ENCODE data around the gene FKTN. TPM values are rescaled to one million over a fixed set of nuclear protein-coding genes. Genes with fewer than 3 reads are reported as not detected.

FKTN gene
- total RNA-seq, 1 experiment from 2014 or later, result 17.1 TPM

DNA sequence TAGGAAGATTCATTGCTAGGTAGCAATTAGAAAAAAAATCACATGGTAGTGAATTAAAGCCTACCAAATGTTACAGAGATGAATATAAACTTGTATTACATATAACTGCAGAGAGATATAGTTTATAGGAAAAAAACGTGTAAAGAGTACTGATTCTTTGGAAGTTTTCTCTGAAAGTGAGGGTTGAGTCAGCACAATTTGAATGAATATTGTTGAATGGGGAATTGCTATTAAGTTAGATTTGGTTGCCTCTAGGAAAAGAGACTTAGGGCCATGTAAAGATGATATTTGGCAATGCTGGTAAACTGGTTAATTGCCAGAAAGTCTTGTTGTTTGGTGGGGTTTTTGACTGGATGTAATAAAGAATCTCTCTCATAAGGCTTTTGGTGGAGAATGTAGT lies 67.2 kb downstream of the FKTN start:
- no peak overlapping the region for H3K27ac Mint-ChIP-seq (ENCODE audit: unreplicated experiment)
- intact Hi-C loops (cut with micrococcal nuclease; ENCODE audit: unreplicated experiment), result no loop called here
- H3K36me3 ChIP-seq (ENCODE audit: control insufficient read depth, insufficient read depth, low read length), result no peaks in the 10 kb centered on the region
- TF ChIP-seq, protein P1, sequence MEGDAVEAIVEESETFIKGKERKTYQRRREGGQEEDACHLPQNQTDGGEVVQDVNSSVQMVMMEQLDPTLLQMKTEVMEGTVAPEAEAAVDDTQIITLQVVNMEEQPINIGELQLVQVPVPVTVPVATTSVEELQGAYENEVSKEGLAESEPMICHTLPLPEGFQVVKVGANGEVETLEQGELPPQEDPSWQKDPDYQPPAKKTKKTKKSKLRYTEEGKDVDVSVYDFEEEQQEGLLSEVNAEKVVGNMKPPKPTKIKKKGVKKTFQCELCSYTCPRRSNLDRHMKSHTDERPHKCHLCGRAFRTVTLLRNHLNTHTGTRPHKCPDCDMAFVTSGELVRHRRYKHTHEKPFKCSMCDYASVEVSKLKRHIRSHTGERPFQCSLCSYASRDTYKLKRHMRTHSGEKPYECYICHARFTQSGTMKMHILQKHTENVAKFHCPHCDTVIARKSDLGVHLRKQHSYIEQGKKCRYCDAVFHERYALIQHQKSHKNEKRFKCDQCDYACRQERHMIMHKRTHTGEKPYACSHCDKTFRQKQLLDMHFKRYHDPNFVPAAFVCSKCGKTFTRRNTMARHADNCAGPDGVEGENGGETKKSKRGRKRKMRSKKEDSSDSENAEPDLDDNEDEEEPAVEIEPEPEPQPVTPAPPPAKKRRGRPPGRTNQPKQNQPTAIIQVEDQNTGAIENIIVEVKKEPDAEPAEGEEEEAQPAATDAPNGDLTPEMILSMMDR (IDR thresholded peaks at IDR 0.05; ENCODE audit: insufficient read depth in 1 of 2, low read depth in 1 of 2, low read length in 1 of 2, severe bottlenecking in 1 of 2, unreplicated experiment in 1 of 2), result no peak
- H3K27me3 ChIP-seq (replicated peaks; ENCODE audit: control insufficient read depth, insufficient read depth, low read length), result no peaks in the 10 kb centered on the region
- H3K4me1 Mint-ChIP-seq (ENCODE audit: low read depth, unreplicated experiment), result no peaks in the 10 kb centered on the region
- no peak for DNase-seq
- no peaks in the 10 kb centered on the region for H3K4me1 ChIP-seq
- no peaks in the 10 kb centered on the region for H3K9me3 ChIP-seq
- H3K4me3 Mint-ChIP-seq (ENCODE audit: unreplicated experiment), result no peak overlapping the region
- no peaks in the 10 kb centered on the region for H3K9me3 Mint-ChIP-seq (ENCODE audit: unreplicated experiment)
- H3K36me3 Mint-ChIP-seq (ENCODE audit: insufficient read depth, unreplicated experiment), result no peaks in the 10 kb centered on the region
- H3K27me3 Mint-ChIP-seq (ENCODE audit: insufficient read depth, unreplicated experiment), result no peaks in the 10 kb centered on the region
- POLR2A ChIA-PET, result no interaction called here
- no TSS peak for BruUV-seq (replicated peaks)
- CTCF ChIA-PET, result no interaction called here
- no peak overlapping the region for H3K4me3 ChIP-seq (ENCODE audit: low read depth, low read length)

DNA sequence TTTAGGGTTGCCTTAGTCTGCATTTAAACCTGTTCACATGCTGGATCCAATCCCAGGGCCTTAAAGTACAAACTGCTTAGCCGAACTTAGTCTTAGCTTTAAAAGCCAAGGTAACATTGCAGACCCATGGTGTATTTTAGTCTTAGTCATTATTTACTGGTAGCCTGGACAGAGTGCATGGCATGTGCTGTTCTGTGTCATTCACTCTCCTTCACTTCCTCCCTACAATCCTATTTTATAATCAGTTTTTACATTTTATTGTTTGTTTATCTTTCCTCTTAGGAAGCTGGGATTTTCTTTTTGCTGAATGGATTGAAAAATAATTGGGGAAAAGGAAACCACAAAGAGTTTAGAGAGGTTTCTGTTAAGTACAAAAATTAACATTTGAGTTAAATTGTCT lies 74.9 kb downstream of the FKTN start:
- POLR2A ChIA-PET, result no interaction called here
- intact Hi-C loops (cut with micrococcal nuclease; ENCODE audit: unreplicated experiment), result no loop called here
- CTCF ChIA-PET, result no interaction called here
- Histone ChIP-seq H3K4me1 (no peaks in the 10 kb centered on the region), H3K4me3 (ENCODE audit: low read depth, low read length) (no peak overlapping the region), H3K36me3 (ENCODE audit: control insufficient read depth, insufficient read depth, low read length) (no peaks in the 10 kb centered on the region), H3K9me3 (no peaks in the 10 kb centered on the region), H3K27me3 (replicated peaks; ENCODE audit: control insufficient read depth, insufficient read depth, low read length) (no peaks in the 10 kb centered on the region)
- H3K9me3 Mint-ChIP-seq (ENCODE audit: unreplicated experiment), result no peaks in the 10 kb centered on the region
- H3K27me3 Mint-ChIP-seq (ENCODE audit: insufficient read depth, unreplicated experiment), result no peaks in the 10 kb centered on the region
- TF ChIP-seq, protein P1 (IDR thresholded peaks at IDR 0.05; ENCODE audit: insufficient read depth in 1 of 2, low read depth in 1 of 2, low read length in 1 of 2, severe bottlenecking in 1 of 2, unreplicated experiment in 1 of 2), result no peak
- BruUV-seq (replicated peaks), result no TSS peak
- no peaks in the 10 kb centered on the region for H3K4me1 Mint-ChIP-seq (ENCODE audit: low read depth, unreplicated experiment)
- H3K4me3 Mint-ChIP-seq (ENCODE audit: unreplicated experiment), result no peak overlapping the region
- no peak for DNase-seq
- H3K36me3 Mint-ChIP-seq (ENCODE audit: insufficient read depth, unreplicated experiment), result no peaks in the 10 kb centered on the region
- H3K27ac Mint-ChIP-seq (ENCODE audit: unreplicated experiment), result no peak overlapping the region

DNA sequence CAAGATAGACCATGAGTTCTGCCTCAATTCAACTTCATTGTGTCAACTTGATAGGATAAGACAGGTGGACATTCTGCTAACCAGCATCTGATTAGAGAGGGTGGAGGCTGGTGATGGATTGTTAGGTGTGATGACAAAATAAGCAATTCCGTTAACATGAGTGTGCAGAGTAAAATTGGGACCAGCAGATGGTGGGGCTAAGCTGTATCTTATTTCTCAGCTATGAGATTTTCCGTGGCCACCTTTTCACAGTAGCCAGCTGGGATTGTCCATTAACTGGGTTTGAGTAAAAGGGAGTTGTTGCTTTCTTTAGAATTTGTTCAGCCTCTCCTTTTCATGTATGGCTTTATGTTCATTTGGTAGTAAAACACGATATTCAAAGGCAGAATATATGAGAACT lies 75.5 kb downstream of the FKTN start:
- BruUV-seq (replicated peaks), result no TSS peak
- no peaks in the 10 kb centered on the region for H3K27me3 ChIP-seq (replicated peaks; ENCODE audit: control insufficient read depth, insufficient read depth, low read length)
- intact Hi-C loops (cut with micrococcal nuclease; ENCODE audit: unreplicated experiment), result no loop called here
- Mint-ChIP-seq H3K9me3 (ENCODE audit: unreplicated experiment) (no peaks in the 10 kb centered on the region), H3K36me3 (ENCODE audit: insufficient read depth, unreplicated experiment) (no peaks in the 10 kb centered on the region), H3K27me3 (ENCODE audit: insufficient read depth, unreplicated experiment) (no peaks in the 10 kb centered on the region), H3K4me1 (ENCODE audit: low read depth, unreplicated experiment) (no peaks in the 10 kb centered on the region), H3K27ac (ENCODE audit: unreplicated experiment) (no peak overlapping the region), H3K4me3 (ENCODE audit: unreplicated experiment) (no peak overlapping the region)
- H3K9me3 ChIP-seq, result no peaks in the 10 kb centered on the region
- POLR2A ChIA-PET, result interaction anchor here (0.7 kb wide), 1 partner anchor 61 kb away, joined by 4 read pairs; the partner anchor contains the start of gene TMEM38B
- CTCF ChIA-PET, result no interaction called here
- no peaks in the 10 kb centered on the region for H3K4me1 ChIP-seq
- TF ChIP-seq, protein P1 (IDR thresholded peaks at IDR 0.05; ENCODE audit: insufficient read depth in 1 of 2, low read depth in 1 of 2, low read length in 1 of 2, severe bottlenecking in 1 of 2, unreplicated experiment in 1 of 2), result no peak
- no peak for DNase-seq
- no peak overlapping the region for H3K4me3 ChIP-seq (ENCODE audit: low read depth, low read length)
- H3K36me3 ChIP-seq (ENCODE audit: control insufficient read depth, insufficient read depth, low read length), result no peaks in the 10 kb centered on the region
